GM21619 (cell line): Measurements from ENCODE around the gene CAMK1D.
"Not testable (repeated sequence)": the region's sequence is repeated elsewhere in the genome, so short reads cannot be mapped to it uniquely, and the experiment has no call there.

ENCODE experiments used
- ATAC-seq: cut with Tn5 transposase; IDR thresholded peaks from one replicate; pipeline ENCODE4 v1.9.1; 2021; ENCODE audit not compliant: unreplicated experiment

Gene CAMK1D

DNA sequence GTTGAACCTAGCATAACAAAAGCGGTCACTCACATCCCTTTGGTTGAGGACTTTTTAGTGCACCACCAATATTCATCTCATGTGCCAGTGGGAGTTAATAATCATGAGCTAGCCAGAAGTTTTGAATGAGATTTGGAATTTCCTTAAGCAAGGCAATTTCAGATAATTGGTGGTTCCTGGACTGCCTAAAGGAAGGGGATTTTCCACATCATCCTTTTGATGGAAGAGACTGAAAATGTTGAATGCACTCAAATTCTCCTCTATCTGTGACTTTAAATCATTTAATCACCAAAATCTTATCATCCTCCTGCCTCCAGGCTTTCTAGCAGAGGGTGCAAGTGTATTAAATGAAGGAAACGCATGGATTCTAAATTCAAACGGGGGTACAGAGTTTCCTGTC lies 391.5 kb downstream of the CAMK1D start:
- ATAC-seq: no peak

DNA sequence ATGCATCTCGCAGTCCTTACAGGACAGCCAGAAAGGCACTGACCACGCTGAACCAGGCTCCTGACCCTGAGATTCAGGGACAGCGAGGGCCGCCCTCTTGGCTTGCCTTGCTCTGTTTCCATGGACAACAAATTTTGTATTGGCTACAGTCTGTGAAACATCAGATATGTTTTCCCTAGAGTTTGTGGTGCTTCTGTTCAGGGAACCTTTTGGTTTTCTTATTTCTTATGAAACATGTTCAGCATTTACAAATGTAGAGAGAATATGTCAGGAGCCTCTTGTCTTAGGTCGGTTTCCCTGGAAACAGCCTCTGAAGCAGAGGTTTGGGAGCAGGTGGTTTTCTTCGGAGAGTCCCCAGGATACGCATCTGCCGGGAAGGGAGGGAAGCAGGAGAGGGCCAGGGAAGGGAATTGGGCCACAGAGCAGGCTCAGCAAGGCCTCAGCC lies 392.0 kb downstream of the CAMK1D start:
- no peak for ATAC-seq

DNA sequence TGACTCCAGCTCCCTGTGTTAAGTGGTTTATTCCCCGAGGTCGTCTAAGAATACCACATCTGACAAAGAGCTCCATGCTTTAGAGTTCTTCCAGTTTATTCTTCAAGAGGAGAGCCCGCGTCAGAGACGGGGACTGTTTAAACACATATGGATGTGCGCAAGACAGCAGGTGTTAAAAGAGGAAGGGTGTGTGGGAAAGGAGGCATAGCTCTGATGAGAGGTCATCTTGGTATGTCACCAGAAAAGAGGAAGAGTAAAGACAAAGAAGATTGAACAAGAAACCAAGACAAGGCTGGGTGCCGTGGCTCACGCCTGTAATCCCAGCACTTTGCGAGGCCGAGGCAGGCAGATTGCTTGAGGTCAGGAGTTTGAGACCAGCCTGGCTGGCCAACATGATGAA lies 393.4 kb downstream of the CAMK1D start:
- no peak for ATAC-seq

DNA sequence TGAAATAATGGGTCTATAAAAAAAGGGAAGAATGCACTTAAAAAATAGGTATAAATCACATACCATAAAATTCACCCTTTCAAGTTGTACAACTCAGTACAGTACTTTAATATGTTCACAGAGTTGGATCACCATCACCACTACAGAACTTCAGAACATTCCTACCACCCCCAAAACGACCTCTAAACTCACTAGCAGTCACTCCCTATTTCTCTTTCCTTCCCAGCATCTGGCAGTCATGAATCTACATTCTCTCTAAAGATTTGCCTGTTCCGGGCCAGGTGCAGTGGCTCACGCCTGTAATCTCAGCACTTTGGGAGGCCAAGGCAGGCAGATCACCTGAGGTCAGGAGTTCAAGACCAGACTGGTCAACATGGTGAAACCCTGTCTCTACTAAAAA lies 394.1 kb downstream of the CAMK1D start:
- ATAC-seq: not testable (repeated sequence)

DNA sequence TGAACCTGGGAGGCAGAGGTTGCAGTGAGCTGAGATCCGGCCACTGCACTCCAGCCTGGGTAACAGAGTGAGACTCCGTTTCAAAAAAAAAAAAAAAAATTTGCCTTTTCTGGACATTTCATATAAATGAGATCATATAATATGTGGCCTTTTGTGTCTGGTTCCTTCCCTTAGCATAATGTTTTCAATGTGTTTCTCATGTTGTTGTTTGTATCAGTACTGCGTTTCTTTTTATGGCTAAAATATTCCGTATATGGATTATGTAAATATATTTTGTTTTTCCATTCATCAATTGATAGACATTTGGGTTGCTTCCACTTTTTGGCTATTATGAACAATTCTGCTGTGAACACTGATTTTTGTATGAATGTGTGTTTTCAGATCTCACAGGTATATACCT lies 394.6 kb downstream of the CAMK1D start:
- no peak for ATAC-seq

DNA sequence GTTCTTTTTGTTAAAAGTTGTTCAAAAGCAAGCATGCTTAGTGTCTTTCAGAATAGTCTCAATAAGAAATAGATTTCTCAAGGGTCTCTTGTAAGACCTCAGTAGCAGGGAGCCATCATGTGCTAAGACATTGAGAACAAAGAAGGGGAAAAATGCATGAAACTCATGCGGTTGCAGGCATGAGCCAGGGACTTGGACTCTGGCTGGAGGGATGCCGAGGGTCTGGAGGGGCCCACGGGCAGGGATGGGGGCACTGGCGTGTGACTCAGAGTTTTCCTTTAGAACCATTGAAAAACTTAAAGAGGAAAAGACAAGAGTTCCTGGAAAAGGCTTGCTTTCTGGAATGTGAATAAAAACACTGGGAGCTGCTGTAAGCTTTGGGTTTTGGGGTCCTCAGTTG lies 398.8 kb downstream of the CAMK1D start:
- ATAC-seq: no peak

DNA sequence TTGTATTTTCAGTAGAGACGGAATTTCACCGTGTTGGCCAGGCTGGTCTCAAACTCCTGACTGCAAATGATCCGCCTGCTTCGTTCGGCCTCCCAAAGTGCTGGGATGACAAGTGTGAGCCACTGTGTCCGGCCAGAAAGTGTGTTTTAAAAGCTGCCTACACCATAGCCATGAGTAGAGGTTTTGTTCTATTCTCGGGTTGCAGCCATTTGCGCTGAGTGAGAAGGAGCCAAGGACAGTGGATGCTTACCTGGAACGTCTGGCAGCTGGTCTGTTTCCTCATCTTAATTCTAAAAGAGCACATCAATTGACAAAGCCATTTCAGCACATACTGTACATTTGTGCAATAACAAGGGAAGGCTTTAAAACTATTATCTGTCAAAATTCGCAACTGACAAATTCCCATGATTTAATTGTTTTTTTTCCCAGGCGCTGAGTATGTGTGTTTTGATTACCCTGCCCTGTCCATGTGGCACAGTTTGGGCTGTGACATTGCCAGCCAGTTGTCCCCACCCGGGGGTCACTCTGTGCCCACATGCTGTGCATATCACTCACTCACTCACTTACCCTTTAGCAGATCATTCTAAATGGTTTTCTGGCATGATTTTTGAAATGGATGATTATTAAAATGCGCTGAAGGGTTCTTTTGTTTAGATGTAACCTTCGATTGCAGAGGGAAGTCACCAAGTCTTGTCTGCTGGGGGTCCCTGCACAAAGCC lies 400.6 kb downstream of the CAMK1D start:
- ATAC-seq: no peak

DNA sequence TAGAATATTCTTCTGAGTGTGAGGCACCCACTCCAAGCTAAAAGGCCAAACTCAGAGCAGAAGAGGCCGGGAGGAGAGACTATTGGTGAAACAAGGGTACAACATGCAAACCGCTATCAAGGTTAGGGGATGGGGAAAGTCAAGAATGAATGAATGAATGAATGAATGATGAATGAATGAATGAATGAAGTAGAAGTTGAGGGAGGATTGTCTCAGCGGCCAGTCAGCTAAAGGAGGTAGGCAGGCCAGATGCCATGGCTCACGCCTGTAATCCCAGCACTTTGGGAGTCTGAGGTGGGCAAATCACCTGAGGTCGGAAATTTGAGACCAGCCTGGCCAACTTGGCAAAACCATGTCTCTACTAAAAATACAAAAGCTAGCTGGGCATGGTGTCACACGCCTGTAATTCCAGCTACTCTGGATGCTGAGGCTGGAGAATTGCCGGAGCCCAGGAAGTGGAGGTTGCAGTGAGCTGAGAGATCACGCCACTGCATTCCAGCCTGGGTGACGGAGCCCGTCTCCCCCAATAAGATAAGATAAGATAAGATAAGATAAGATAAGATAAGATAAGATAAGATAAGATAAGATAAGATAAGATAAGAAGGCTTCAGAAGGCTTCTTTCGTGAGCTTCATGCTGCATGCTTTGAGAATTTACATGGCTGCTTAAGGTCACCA lies 401.3 kb downstream of the CAMK1D start:
- ATAC-seq: no peak

DNA sequence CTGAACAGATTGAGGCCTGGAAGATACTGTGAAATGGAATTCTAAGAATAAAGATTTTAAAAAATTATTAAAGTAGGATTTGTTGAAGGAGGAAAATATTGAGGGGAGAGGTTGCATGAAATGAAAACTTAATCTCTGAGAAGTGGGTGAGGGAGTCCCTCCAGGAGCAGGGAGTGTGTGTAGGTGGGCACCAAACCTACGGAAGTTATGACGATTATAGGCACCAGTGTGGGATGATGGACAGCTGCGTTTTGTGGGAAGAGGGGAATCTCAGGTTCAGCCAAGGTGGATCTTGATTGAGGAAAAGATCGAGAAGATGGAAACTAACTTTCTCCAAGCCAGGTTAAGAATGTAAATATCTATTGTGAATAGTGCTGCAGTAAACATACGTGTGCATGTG lies 405.7 kb downstream of the CAMK1D start:
- no peak for ATAC-seq

DNA sequence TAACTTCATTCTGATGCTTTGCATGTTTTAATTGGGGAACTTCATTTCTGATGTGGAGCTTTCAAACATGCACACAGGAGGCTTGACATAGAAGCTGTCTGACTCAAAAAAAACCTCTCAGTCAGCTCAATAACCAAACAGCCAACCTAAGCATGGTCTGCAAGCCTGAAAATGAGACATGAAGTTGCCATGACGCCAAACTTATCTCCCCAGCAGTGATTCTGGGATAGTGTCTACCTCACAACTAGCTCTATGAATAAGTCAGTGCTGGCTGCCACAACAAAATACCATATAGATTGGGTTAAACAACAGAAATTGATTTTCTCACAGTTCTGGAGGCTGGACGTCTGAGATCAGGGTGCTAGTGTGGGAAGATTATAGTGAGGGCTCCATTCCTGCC lies 408.0 kb downstream of the CAMK1D start:
- ATAC-seq: no peak

DNA sequence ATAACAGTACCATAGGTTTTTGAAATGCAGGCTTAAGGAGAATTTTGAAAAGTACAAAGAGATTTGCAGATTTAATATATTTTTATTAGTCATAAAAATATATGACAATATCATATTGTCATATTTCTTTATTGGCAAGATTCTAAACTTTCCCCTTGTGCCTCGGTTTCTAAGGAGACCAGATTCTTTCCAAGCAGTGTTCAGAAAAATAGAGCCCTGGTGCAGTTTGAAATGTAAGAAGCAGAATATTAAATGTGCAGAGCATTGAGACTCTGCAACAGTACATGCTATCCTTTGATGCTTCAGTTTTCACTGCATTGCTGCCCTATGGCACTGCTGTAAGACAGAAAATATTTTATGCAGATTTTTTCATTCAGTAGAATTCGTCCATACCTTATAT lies 408.9 kb downstream of the CAMK1D start:
- no peak for ATAC-seq

DNA sequence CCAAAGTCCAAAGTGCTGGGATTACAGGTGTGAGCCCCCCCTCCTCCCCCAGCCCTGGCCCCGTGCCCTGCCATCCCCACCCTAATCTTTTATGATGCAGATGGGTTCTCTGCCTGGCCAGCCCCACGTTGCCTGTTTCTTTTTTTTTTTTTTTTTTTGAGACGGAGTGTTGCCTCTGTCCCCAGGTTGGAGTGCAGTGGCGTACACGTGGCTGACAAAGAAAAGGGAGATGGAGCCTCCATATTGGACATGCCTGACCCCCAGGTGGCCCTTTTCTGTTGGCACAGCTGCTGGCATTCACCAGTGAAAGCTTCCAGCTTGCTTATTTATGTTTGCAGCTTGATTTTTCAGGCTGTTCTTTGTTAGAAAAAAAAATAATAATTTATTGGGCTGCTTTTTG lies 416.9 kb downstream of the CAMK1D start:
- ATAC-seq: no peak

DNA sequence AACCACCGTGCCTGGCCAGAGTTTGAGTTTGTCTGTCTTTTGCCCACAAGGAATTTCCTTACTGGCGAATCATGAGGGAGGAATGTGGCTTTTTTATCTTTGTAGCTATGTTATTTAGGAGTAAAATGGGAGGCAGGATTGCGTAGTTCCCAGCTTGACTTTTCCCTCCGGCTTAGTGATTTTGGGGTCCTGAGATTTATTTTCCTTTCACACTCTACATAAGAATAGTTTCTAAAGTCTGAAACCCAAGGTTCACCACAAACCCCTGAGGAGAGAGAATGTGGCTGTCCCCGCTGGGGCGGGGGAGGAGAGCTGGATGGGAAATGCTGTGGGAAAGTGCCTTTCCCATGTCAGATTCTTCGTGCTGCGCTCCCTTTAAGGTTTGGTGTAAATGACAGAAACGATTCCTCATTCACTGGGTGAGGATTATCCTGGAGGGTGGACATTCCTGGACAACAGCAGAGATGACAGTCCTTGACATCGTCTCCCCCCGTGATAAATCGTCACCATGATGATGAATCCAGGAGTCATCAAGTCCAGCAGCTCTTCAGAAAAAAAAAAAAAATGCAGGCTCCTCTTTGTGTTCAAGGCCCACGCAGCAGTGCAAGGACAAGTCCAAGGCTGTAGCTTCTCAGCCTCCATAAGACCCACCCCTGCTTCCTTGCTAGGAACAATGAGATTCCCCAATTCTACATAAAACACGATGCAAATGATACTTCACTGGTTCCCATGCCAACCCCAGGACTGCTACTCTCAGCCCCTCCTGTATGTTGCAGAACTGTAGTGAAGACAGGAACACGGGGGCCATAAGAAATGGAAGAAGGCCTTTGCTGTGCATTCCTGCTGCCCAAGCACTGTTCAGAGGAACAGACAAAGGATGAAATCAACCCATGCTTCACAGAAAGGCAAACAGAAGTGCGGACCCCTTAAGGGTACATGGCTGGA lies 419.1 kb downstream of the CAMK1D start:
- no peak for ATAC-seq

DNA sequence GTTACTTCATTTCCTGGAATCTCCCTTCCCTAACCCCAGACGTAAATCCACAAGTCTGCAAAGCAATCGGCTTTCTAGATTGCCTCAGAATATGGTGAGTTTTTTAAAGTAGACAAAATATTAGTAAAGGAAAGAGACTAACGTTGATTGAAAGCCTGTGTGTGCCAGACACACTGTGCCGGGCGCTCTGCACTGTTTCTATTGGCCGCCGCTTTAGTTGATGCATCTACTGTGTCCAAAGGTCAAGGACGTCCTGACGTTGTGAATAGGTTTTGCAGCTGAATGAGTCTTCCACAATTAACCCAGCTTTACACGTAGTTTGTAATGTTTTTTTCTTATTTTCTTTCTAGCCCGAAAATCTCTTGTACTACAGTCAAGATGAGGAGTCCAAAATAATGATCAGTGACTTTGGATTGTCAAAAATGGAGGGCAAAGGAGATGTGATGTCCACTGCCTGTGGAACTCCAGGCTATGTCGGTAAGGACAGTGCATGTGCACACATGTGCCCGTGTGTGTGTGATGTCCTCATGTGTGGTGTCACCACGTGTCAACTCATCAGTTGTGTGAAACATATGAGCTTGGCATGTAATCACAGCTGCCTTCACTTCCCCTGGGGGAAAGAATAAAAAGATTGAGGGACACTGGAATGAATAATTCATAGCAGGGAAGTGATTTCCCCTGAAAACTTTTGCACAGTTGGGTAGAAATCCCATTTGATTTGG lies 420.1 kb downstream of the CAMK1D start:
- no peak for ATAC-seq

DNA sequence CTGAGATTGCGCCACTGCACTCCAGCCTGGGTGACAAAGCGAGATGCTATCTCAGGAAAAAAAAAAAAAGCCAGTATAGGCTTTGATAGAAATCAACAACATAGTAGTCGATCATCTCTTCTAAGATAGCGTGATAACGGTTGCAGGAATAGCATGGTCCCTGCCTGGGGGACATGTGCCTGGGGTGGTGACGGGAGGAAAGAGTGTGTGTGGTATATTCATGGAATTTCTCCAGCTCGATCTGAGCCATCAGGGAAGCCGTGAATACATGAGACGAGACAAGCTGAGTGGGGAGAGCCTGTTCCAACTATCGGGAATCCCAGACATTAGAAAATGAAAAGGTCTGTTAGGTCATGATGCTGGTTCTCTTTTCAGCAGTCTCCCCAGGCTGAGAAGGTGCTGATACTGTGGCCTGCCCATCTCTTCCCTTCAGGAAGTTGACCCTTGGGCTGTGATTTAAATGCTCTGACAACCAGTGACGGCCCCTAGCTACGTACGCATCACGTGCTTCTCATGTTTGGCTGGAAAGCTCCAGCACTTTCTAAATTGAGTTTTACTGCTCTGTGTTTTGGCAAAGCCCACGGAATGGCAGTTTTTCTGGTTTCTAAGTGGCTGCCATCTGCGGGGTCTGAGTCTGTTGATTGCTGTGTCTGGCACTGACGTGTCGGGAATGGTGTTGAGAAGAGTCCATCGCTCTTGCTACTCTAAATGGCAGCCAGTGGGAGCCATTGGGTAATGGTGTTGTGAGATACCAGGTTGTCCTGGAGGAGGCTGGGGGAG lies 422.8 kb downstream of the CAMK1D start:
- ATAC-seq: no peak

DNA sequence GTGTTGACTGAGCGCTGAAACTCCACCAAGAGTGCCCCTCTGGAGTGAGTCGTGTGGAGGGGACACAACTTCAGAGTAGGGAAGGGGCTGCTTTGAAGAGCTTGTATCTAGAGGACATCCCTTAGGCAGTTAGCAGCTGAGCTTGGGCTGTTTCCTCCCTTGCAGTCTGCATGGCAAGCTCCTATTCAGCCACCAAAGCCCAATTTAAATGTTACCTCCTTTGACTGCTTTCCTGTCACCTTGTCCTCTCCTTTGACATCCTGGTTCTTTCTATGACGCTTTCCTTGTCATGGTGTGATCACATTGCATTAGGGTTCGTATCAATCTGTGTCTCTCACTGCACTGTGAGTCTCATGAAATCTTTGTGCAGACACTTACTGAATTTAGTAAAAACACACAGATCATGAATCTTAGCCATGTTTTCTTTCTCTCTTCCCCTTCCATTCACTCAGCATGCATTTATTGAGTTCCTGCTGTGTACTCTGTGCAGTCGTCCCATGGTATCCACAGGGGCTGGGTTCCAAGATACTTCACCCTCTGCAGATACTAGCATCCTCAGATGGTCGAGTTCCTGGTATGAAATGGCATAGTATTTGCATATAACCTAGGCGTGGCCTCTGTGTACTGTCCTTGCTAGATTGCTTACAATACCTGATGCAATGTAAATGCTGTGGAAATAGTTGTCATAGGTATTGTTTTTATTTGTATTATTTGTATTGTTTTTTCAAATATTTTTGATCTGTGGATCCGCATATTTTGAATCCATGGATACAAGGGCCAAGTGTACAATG lies 423.6 kb downstream of the CAMK1D start:
- no peak for ATAC-seq

DNA sequence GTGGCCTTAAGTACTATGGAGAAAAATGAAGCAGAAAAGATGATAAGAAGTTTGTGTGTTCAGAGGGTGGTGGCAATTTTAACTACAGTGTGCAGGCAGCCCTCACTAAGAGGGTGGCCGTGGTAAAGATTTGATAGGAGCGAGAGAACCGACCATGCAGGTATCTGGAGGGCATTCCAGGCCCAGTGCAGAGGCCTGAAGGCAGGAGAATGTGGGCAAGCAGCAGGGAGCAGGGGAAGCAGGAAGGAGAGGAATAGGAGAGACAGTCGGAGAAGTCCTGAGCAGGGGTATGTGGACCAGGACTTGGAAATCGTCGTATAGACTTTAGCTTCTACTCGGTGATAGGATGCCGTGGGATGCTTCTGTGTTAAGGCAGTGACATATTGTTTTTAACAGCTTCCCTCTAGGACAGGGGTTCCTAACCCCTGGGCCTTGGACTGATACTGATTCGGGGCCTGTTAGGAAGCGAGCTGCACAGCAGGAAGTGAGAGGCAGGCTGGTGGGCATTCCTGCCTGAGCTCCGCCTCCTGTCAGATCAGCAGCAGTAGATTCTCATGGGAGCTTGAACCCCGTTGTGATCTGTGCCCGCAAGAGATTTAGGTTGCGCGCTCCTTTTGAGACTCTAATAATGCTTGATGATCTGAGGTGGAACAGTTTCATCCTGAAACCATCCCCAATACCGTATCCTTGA lies 425.0 kb downstream of the CAMK1D start:
- ATAC-seq: no peak

DNA sequence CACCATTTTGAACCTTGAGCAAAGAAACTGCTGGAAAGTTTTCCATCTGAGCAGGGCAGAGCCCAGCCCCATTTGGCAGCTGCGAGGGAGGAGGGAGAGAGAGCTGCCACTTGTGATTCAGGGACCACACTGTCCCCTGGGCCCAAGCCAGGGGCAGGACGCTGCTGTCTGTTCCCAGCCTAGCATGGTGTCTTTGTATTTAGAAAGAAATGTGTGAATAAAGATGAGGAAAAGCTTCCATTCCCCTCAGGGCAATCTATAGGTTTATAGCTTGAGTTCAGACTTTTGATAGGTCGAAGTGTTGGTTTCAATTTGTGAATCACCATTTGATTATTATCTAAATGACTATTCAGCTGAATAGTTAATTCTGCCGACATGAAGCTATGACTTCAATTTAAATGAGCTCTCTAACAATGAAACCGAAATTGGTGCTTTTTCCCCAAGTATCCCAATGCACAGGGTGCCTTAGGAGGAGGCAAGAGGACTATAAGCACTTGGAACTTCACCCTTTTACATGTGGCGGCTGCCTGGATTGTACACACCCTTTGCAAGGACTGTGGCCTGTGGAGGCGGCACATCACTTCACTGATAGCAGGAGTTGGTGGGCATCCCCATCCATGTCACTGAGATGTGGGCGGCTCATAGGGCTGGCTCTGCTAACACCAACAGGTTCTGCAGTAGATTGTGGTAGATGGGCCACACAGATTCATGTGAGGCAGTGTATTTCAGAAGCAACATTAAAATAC lies 428.7 kb downstream of the CAMK1D start:
- no peak for ATAC-seq
